ENCODE measurements around the gene ORM2.

DNA sequence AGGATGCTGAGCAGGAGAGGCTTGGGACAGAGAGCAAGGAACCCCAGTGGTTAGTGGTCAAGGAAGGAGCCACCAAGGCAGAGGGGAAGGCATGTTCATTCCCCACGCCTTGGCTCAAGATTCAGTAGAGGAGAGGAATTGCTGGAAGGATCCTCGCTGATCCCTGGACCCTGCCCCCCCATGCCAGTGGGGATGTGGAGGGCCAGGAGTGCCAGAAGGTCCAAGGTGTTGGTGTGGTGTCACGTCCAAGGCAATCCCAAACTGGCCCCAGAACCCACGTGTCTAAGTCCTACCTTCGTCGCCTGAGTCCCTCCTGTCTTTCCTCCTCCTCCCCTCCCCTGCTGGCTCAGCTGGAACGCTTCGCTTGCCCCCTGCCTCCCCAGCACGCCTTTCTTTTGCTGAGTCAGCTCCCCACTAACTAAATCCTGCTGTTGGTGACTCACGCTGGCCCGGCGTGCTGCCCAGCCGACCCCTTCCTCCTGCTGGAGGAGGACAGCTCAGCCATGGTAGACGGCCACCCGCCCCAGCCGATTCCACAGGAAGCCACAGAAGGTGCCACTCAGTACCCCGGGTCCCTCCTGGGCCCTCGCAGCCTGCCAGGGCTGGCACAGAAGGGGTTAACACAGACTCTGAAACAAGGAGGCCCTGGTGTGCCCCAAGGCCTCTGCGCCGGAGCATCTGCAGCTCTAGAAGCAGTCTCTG, 44.4 kb upstream of the ORM2 start:
- TF ChIP-seq SUZ12 (IDR thresholded peaks at IDR 0.05; ENCODE audit: extremely low read depth, insufficient read depth, insufficient read length) (no peak), YY1 (IDR thresholded peaks at IDR 0.05; ENCODE audit: insufficient read depth, insufficient read length) (no peak), ZNF274 (IDR thresholded peaks at IDR 0.05; ENCODE audit: low read depth, low read length) (no peak)
